Measurements from ENCODE around the gene PRAMEF27.
"Not testable (repeated sequence)": the region's sequence is repeated elsewhere in the genome, so short reads cannot be mapped to it uniquely, and the experiment has no call there.

Gene PRAMEF27

DNA sequence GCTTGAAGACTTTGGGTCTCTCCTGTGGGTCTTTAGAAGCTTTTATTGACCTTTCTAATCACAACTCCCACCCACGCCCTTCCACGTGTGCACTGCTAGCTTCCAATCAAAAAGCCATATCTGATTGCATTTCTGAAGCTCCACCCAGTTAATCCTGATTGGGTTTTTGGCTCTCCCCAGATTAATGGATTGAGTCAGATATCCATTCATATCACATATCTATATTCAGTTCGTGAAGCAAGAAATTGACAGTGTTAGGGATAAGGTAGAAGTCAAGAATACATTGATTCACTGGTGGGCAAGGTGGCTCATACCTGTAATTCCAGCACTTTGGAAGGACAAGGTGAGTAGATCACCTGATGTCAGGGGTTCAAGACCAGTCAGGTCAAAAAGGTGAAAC lies at the start of gene PRAMEF27:
Gene PRAMEF27 (minus strand): TSS at position 101 of the 400 bp plus-strand sequence. CDS start 2,916 bp downstream, outside the sequence.
- DNase-seq, result not testable (repeated sequence)

DNA sequence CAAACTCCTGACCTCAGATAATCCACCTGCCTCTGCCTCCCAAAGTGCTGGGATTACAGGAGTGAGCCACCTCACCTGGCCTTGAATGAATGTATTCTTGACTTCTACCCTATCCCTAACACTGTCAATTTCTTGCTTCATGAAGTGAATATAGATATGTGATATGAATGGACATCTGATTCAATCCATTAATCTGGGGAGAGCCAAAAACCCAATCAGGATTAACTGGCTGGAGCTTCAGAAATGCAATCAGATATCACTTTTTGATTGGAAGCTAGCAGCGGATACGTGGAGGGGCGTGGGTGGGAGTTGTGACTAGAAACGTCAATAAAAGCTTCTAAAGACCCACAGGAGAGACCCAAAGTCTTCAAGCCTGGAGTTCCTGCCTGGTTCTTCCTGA lies 14.1 kb upstream of the PRAMEF27 start, which contains the start of gene PRAMEF25:
Gene PRAMEF25 (plus strand): TSS at position 301 of the 400 bp plus-strand sequence. CDS start 2,920 bp downstream, outside the sequence.
- DNase-seq, result not testable (repeated sequence)

DNA sequence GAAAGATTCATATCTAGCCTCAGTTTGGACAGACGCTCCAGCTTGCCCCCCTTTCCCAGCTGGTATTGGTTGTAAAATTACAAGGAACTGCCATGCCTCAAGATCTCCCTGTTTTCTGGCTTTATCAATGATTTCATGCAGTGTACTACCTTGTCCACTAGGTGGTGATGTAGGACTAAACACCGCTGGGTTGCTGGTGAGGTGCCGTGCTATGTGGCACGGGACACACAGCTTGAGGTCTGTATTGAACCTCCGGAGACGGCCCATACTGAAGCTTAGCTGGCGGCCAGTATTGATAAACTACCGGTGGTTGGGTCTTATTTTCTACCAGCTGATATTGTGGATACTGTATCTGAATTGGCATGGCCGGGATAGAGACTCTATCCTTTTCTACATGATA lies 36.5 kb downstream of the PRAMEF27 start:
- not testable (repeated sequence) for DNase-seq

DNA sequence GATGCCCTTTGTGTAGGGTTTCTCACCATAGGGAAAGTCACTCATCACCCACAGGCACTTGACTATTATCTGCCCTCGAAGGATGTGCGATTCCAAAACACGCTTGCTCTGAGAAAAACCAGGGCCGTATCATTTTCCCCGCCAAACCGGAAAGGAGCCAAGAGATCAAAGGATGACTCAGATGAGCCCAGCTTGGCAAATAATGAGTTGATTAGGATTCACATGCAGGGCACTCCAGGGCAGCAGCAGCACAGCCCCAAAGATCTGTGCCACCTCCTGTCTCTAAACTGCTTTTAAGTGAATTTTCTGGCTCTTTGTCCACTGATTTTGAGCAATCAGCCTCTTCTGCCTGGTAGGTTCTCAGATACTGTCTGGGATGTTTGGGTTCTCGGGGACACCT lies 44.4 kb downstream of the PRAMEF27 start:
- DNase-seq, result not testable (repeated sequence)

DNA sequence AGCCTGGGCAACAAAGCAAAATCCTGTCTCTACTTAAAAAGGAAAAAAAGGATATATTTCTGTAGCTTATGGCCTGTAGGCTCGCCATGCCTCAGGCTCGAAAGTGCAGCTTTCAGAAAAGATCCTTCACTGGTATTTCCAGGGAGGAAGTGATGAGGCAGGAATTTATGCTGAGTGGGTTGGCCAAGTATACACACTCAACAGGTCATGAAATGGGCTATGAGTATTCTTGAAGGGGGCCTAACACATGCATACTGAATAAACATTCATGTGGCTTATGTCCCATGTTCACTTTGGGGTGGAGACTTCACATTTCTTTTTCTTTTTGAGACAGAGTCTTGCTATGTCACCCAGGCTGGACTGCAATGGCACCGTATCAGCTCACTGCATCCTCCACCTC lies 47.0 kb downstream of the PRAMEF27 start:
- not testable (repeated sequence) for DNase-seq

DNA sequence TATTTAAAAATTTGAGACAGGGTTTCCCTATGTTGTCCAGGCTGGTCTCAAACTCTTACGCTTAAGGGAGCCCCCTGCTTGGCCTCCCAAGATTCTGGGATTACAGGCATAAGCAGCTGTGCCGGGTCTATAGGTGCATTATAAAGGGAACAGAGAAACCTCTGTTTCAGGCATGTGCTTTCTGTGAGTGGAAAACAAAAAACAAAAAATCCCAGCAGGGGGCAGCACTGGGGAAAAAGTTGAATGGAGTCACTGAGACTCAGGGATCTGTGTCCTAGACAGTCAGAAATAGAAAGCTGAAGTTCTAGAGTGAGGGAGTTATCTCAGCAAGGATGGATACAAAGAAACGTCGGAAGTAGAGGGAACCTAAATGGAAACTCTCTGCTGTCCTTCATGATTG lies 50.6 kb downstream of the PRAMEF27 start:
- not testable (repeated sequence) for DNase-seq
